NCI-H2107 treated with DMSO at 0.1 percent for 48 hours (cell line): ENCODE measurements around the gene PPT2.
A peak's percentile ranks its signal among the peaks of the same experiment; 100 is the strongest.
"Not testable (repeated sequence)": the region's sequence is repeated elsewhere in the genome, so short reads cannot be mapped to it uniquely, and the experiment has no call there.

ENCODE experiments used
- DNase-seq: peaks from one replicate; lab custom pipeline; 2025; ENCODE audit not compliant: unreplicated experiment; lab: John Stamatoyannopoulos, UW

The PPT2 gene

DNA sequence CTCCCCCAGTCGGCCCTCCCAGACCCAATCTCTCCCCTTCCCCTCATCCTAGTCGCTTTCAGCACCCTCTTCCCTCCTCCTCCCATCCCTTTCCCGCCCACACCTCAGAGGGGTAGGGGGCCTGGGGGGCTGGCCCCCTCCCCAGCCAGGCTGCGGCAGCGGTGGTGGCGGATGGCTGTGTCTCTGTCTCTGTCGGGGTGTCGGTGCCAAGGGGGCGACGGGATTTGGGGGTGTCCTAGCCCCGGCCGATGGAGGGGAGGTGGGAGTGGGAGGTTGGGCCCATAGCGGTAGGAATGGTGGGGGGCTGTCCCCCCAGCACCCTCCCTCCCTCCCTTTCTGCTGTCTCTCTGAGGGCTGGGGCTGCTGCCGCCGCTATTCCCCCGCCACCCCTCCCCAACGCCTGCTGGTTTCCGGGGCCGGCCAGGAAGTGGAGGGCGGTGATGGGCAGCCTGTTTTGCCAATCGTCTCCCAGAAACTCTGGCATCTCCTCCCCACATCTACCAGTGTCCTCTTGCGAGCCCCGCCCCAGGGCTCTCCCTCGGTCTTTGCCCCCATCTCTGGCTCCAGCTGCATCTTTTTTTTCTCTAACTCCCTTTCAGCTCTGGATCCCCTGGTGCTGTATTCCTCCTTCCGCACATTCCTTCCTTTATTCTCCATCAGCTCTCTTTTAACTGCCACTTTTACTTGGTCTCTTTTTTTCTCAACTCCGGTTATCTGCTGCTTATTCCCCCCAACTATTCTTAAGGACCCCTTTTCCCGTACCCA lies 22.0 kb downstream of the PPT2 start, which contains the start of gene AGPAT1:
Gene AGPAT1 (minus strand): TSS at position 374 of the 765 bp plus-strand sequence. CDS start 4,588 bp downstream, outside the sequence.
- DNase-seq = peak; percentile 69

DNA sequence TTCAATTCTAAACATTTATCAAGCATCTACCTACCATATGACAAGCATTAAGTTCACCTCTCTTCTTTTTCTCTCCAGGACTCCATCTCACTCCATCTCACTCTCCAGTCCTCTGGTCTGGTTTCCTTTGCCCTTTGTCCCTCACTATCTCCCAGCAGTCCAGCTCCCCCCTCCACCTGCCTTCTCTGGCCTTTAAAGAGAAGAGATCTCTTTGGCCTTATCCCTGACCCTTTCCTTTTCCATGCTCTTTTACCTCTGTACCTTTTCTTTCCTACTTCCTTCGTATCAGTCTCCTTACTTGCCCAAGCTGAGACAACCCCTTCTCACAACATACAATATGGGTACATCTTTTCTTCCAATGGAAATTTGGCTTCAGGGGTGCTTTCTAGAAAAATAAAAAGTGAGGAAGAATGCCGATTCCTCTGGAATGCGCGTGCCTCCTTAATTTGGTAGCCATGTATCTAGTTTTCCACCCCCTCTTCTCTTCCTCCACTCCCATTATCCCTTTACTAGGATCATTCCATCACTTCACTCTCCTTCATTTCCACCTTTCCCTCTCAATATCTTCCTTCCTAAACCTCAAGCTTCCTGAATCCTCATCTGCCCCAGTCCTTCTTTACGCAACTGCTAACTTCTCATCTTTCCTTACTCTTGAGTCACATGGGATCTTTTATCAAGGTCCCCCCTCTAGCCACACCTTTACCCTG lies 22.7 kb downstream of the PPT2 start:
- no peak for DNase-seq

DNA sequence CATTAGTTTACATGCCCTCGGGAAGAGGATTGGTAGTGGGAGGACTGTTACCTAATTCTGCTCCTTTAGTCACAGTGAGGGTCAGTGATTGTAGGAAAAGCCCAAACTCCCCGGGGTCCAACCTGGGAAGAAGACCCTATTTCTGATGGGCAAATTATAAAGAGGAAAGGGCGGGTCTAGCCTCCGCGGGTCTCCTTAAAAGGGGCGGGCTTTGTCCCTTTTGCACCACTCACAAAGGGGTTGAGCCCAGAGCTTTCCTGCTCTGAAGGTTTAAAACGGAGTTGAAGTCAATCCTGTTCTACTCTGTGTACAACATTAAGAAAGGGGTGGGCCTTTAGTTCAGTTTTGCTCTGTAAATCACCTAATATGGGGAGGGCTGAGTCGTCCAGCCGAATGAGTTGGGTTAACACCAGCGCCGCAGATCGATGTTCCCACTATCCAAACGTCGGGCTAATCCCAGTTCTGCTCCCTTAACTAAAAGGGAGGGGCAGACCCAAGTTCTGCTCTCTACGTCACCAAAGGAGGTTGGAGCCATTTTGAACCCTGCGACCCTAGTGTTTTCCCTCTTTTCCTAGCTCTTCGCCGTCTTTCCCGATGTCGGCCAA lies 23.3 kb downstream of the PPT2 start:
- DNase-seq = peak; percentile 45

DNA sequence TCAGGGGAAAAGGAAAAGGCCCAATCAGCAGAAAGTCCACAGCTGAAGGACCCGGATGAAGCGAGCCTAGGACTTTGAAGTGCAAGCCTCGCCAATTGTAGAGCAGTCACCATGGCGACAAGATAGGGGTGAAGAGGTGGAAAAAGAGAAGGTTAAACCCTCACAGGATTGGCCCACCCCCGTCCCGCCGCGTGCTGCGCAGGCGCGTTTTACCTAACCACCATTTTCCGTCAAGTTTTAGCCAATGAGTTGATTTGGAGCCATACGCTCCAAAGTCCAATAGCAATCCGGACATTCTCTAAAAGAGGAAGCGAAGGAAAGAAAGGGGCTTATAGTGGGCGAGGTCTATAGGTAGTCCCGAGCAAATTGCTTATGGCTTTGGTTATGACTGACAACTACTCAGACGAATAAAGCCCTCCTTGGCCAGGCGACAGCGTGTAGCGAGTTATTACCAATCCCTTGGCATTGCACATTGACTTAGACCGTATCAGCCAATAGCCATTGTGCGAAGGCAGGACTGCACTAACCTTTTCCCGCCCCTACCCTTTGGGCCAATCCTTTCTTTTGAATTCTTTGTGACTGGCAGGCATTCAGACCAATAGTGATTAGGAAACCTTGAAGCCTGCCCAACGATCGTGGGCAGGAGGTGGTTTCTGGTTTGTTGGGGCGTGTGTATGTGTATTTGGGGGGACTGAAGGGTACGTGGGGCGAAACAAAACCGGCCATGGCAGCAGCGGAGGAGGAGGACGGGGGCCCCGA lies 24.0 kb downstream of the PPT2 start, which contains the start of gene RNF5:
Gene RNF5 (plus strand): TSS at position 618 of the 759 bp plus-strand sequence. CDS start 107 bp downstream, at position 725.
- DNase-seq = peak; percentile 96

DNA sequence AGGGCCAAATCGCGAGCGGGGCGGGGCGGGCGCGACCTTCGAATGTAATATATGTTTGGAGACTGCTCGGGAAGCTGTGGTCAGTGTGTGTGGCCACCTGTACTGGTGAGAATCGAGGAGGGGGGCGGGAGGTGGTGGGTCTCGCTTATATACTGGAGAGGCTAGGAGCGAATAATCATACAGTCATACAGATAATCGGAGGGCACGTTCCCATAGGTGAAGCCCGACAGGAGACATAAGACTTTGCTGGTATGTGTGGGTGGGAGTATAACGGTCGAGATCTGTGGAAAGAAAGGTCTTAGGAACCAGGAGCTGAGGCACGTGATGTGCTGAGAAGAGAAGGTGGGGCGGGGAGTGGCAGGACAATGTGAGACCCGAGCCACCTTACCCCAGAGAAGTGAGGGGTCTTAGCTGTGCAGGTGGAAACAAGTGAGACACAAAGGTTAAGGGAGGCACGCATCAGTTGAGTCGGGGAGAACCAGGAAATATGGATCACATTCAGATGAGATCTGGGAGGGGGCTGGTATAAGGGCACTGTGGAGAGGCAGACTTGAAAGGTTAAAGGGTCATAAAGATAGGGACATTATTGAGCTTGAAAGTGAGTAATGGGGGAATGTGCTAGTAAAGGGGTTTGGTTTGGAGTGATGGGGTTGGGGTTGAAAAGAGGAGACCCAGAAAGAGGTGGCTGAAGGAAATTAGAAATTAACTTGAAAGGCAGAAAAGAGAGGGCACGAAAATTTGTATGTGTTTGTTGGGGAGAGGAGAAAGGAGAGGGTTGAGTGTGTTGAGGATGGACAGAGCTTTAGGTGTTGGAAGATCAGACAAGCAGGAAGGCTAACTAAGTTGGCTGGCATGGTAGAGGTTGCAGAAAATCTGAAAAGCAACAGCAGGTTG lies 24.9 kb downstream of the PPT2 start:
- no peak for DNase-seq

DNA sequence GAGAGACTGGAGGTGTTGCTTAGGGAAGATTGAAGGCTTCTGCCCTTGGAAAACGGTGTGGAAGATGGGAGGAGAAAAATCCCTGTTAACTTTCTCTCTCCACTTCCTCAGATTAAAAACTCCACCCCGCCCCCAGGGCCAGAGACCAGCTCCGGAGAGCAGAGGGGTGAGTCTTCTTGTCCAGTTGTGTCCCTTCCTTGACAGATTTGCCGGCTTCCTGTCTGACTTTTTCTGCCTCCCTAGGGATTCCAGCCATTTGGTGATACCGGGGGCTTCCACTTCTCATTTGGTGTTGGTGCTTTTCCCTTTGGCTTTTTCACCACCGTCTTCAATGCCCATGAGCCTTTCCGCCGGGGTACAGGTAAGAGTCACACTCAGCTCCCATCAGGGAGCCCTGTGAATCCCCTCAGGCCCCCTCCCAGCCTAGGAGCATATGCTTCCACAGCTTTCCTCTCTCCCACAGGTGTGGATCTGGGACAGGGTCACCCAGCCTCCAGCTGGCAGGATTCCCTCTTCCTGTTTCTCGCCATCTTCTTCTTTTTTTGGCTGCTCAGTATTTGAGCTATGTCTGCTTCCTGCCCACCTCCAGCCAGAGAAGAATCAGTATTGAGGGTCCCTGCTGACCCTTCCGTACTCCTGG lies 25.9 kb downstream of the PPT2 start:
- DNase-seq = no peak

DNA sequence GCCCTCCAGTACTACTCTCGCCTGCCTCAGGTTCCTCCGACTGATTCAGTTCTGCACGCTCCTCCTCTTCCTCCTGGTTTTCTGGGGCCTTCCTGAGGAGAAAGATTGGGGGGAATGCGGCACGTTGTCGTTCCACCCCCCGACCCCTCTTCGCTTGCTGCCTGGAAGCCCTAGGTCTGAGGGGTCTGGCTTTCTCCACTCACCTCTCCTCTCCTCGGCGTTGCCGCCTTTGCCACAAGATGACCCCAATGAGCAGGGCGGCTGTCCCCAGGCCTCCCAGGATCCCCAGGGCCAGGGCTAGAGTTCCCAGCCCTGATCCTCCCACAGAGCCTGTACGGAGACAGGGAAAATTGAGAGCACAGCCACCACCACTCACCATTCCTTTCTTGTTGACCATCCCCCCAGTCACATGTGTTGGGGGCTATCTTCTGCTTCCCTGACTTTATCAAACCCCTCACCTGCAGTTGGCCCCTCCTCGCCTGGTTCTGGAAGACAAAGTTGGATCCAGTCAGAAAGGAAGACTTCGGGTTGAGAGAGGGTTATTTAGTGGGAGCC lies 27.3 kb downstream of the PPT2 start:
- no peak for DNase-seq

DNA sequence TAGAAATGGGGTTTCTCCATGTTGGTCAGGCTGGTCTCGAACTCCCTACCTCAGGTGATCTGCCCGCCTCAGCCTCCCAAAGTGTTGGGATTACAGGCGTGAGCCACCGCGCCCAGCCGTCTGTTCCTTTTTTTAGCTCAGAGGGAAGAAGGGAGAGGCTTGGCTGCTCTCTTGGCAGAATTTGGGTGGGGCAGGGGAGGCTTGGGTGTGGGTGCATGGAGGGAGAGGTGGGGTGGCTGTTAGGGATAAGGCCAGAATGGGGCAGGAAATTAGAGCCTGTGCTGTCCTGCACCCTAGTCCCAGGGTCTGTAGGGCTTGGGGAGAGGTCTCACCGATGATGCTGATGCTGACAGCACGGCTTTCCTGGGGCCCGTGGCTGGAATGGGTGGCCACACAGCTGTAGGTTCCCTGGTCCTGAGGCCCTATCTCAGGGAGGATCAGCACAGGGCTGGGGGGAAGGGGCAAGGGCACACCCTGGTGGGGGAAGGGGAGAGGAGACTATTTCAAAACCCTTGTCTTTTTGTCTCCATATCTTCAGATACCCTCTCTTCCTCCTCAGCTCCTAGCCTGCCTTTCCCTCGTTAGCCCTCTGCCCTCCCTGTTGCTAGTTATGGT lies 28.1 kb downstream of the PPT2 start:
- no peak for DNase-seq

DNA sequence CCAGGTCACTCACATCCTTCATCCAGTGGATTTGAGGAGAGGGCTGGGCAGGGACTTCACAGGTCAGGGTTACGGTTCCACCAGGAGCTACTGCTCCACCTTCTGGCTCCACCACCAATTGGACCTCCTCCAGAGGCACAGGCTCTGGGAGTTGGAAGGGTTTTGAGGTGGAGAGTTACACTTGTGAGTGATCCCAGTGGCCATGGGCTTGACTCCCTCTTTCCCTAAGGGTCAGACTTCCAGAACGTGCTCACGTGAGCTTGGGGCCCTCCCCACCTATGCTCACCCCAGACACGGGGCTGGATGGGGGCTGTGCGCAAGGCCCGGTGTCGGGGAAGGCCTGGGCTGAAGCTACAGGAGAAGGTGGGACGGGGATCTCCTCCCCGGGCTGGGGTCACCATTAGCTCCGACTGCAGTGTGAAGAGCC lies 28.6 kb downstream of the PPT2 start:
- no peak for DNase-seq

DNA sequence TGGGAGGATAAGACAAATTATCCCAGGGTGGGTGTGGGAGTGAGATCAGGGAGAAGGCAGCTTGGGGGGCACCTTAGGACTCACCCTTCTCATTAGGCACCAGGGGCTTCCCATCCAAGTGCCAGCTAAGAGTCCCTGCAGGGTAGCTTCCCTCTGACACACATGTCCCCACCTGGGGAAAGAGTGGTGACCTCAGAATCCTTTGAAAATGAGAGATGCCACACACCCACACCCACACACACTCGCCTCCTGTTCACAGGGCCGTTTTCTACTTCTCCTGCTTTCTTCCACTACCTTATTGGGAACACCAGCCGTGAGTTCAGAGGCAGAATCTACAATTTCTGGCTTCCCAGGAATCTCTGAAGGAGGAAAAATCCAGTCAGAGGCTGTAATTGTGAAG lies 29.1 kb downstream of the PPT2 start:
- no peak for DNase-seq

DNA sequence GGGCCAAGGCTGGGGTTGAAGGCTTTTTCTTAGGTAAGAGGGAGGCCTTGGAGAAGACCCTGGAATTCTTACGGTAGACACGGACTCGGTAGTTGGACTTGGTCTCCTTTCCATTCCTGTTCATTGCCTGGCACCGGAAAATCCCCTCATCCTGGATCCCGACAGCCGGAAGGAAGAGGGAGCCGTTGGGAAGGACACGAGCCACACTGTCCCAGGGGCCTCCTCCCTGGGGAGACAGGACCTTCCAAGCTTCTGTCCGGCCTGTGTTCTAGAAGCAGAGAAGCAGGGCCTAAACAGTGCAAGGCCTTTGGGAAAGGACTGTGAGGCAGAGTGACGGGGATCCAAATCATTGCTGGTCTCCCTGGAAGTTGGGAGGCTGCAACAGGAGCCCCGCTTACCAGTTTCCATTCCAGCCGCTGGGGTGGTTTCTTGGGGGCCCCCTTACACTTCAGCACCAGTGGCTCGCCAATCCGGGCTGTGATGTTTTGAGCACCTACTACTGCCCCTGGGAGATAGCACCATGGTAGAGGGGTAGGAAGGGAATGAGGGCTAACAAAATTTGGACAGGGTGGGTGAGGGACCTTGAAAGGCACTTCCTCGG lies 29.6 kb downstream of the PPT2 start:
- DNase-seq = no peak

DNA sequence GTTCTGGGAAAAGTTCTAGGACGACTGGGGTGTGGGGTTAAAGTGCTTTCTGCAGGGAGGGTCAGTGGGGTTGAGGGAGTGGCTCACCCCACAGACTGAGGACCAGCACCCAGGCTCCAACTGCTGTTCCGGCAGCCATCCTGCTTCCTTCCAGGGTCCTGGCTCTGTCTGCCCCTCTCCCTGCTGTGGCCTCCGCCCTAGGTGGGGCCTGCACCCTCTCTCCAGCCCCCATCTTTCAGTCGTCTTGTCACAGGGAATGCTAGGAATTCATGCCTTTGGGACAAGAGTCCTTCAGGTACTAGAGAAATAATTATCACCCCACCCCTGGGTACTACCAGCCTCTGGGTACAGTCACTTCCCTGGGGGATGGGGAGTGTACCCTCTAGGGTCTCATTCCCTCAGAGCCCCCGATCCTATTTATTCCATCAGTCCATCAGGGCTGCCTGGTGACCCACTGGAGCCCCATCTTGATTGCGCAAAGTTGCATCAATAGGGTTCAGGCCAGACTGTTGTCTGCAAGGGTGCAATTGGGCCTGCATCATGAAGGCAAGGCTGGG lies 30.2 kb downstream of the PPT2 start, which contains the start of gene AGER:
Gene AGER (minus strand): TSS at position 170 of the 557 bp plus-strand sequence. CDS start 31 bp downstream, at position 139.
- no peak for DNase-seq

DNA sequence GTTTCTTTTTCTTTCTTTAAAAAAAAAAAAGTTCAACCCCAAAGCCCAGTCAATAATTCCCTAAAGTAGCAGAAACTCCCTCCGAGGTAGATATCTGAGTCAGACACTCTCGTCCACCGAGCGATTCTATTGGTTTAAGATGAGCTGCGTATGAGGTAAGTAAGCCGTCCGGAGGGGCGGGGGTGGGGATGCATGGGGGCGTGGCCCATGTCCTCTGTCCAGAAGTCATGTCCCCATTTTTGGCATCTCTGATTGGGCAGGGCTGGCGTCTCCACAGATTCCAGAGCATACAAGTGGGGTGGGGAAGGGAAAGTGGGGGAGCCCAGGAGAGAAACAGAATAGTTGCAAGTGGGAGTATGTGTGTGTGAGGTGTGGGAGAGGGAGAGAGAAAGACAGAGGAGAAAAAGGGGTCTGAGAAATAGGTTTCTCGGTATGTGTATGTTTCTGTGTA lies 31.8 kb downstream of the PPT2 start:
- DNase-seq = not testable (repeated sequence)

DNA sequence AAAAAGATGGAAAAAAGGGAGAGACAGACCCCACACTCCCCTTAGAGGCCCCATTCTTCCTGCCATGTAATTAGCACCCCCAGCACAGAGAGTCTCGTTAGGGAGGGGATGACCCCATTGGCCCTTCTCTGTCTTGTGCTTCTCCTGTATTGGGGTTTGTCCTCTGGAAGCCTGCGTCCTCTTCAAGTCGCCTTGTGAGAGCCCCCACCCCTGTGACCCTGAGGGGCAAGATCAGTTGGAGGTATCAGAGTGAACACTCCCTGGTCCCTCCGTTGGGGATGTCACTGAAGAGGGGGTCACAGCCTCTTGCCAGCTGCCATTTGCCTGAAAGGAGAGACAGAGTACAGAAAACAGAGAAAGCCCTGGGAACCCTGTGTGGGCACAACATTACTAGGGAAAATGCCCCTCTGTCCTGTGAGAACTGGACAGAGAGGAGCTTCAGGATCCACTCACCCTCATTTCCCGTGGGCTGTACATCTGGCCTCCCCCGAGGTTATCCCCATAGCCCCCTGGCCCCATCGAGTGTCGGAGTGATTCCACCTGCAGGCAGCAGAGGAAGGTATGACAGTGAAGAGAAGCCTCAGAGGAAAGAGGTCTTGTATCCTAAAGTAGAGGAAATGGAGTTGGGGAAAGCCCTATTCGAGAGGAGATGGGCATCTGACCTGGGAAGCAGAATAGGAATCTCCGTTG lies 32.4 kb downstream of the PPT2 start:
- DNase-seq = not testable (repeated sequence)

DNA sequence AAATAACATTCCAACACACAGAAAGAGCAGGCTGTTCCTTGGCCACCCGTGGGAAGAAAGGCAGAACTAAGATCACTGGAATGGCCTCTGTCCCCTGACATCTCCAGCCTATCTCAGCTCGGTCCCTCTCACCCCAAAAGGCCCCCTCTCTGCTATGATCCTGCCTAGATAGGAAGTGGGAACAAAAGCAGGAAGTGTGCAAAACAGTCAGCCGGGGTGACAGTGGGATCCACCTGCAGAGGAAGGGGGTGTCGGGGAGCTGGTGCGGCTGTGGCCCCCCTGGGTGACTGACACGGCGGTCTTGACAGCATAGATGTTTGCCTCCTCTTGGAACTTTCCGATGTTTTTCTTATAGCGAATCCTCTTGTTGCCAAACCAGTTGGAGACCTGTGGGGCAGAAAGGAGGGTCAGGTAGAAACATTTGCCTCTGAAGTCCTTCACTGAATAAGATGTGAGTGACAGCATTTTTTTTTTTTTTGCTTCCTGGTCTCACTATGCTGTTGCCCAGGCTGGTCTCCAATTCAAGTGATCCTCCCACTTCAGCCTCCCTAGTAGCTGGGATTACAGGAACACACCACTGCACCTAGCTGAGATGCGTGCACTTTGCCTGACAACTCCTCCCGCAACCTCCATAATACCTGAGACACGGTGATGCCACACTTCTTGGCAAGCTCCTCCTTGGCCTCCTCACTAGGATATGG lies 33.2 kb downstream of the PPT2 start:
- no peak for DNase-seq

DNA sequence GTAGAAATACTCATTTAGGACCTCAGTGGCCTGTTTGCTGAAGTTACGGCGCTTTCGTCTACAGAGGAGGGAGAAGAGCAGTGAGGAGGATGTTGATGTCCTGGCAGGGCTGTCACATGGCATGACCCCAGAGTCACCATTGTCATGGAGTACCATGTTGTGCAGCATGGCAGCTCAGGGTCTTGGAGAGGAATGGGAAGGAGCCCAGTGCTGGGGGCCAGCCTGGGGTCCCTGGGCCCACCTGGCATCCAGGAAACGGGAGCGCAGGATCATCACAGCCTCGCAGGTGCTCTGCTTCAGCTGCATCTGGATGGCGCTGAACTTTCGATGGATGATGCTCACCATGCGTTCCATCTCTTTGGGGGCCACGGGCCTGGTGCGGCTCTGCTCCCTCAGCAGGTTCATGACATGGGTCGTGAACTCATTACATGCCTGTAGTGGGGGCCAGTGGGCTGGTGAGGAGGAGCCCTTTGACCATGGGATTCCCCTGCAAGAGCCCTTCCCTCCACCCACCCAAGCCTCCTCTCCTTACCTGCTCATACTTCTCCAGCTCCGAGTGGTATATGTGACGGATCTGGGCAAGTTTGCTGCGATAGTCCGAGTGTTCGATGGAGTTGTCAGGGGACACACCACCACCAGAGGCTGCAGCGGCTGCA lies 33.9 kb downstream of the PPT2 start:
- not testable (repeated sequence) for DNase-seq
